HG03439 (cell line): ENCODE measurements around the gene ELL.

Experiments
- ATAC-seq: cut with Tn5 transposase; IDR thresholded peaks from one replicate; pipeline ENCODE4 v1.9.1; 2021; ENCODE audit warnings: mild to moderate bottlenecking, moderate library complexity; ENCODE audit not compliant: unreplicated experiment

ELL gene

DNA sequence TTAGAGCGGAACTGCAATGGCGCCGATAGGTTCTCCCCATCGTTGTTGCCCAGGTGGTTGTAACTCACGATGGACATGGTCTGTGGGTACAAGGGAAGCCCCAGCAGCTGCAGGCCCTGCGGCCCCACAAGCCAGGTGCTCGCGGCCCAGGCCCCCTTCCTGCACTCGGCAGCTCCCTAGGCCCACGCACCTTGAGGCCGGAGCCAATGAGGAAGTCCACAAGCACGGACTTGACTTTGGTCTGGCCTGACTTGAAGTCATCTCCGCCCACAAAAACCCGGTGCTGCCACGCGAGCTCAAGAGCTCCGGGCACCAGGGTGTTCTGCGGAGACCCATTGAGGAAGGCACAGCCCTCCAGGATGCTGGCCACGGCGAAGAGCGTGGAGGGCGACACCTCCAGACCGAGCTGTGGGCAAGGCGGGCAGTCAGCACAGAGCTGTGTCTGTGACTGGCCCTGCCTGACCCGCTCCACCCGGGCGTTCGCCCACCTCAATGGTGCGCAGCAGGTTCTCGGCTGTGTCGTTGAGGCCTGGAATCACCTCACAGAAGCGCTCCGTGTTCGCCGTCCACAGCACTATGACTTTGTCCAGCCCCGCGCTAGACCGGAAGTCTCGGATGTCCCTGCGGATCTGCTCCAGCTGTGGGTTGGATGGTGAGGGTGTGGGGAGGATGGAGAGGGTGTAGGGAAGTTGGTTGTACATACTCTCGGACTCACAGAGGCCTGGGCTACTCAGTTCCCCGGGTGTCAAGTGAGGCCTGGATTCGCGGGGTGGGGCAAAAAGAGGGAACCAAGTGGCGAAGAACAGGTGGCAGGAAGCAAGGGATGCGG is 85.8 kb downstream of the ELL start:
- no peak for ATAC-seq

DNA sequence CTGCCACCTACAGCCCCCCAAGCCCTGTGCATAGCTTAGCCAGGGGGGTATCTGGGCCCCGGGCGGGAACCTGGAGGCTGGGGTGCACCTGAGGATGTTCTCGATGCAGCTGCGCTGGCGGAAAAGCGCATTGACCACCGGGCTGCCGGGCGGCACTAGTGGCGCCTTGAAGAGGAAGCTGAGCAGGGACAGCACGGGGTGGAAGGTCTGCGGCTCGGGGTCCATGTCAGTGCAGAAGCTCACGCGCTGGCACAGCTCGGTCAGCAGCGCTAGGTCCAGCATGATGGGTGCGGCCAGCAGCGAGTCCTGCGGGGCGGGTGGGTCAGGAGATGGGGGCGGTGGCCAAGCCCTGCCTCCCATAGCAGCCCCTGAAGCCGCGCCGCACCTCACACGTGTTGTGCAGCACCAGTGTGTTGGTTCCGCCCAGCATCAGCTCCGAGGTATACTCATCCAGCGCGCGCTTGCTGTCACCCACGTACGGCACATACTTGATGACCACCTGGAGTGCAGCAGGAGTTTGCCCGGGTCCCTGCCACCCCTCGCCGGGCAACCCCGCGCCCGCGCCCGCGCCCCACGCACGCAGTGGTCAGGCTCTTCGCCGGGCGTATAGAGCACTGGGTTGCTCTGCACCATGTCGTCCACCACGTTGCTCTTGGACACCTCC is 86.6 kb downstream of the ELL start:
- no peak for ATAC-seq

DNA sequence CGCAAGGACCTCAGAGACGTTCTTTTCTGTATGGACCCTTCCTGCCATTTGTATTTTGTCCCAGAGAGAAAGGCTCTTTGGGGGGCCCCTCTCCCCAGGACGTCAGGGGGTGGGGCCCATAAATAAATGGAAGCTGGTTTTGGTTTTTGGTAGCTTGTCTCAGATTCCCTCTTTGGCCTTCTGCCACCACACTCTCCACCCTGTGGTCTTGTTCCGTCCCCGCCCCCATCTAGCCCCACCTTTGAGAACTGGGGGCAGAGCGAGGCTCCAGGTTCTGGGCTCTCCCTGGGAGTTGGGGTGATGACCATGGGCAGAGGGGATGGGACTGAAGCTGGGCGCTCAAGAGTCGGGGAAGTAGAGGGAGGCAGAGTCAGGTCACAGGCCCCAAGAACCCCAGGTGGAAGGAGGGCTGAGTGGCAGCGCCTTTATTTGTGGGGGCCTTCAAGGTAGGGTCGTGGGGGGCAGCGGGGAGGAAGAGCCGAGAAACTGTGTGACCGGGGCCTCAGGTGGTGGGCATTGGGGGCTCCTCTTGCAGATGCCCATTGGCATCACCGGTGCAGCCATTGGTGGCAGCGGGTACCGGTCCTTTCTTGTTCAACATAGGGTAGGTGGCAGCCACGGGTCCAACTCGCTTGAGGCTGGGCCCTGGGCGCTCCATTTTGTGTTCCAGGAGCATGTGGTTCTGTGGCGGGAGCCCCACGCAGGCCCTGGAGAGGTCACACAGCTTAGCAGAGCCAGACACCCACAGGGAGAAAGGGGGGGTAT is 87.3 kb downstream of the ELL start:
- no peak for ATAC-seq

DNA sequence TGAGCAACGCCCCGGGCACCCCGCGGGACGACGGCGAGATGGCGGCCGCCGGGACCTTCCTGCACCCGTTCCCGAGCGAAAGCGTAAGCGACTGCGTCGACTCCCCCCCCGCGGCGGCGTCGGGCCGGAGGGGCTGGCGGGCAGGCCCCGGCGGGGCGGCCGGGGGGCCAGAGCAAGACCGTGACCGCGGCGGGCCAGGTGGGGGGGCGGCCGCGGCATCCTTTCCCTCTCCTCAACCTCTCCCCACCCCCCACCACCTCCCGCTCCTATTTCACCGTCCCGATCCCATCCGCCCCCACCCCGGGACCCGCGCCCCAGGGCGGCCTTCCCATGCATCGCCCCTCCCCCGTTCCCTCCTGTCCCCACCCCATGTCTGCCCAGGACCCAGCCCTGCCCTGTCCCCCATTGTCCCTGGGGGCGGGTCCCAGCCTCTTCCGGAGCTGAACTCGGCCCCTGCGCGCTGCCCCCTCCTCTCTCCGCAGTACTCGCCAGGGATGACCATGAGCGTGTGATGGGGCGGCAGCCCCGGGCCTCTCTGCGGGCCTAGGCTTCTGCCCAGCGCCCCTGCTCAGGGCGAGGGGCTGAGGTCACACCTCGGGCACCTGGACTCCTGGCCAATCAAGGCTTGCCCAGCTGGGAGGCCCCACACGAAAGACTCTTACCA is 88.0 kb downstream of the ELL start:
- ATAC-seq, result no peak

DNA sequence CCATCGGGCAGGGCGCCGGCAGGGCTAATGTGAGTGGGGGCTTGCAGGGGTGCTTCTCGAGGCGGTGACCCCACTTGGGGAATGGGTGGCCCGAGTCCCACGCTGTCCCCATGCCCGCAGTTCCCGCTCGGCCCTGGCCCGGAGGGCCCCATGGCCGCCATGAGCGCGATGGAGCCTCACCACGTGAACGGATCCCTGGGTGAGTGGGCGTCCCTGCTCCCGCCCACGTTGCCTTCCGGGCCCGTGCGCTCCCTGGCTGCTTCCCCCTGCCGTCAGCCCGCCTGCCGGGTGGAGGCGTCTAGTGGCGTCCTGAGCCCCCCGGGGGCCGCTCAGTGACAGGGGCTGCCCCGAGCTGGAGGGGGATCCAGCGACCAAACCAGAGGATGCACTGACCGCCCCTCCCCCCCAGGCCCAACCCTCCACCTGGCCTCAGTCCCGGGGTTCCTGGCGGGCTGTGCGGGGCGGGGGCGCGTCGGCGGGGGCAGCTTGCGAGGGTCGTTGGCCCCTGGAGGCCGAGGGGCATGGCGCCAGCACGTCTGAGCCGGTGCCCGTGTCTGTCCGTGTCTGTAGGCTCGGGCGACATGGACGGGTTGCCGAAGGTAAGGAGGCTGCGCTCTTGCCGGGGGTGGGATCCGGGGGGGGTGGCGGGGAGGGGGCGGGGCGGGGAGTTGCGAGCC is 88.7 kb downstream of the ELL start:
- no peak for ATAC-seq

DNA sequence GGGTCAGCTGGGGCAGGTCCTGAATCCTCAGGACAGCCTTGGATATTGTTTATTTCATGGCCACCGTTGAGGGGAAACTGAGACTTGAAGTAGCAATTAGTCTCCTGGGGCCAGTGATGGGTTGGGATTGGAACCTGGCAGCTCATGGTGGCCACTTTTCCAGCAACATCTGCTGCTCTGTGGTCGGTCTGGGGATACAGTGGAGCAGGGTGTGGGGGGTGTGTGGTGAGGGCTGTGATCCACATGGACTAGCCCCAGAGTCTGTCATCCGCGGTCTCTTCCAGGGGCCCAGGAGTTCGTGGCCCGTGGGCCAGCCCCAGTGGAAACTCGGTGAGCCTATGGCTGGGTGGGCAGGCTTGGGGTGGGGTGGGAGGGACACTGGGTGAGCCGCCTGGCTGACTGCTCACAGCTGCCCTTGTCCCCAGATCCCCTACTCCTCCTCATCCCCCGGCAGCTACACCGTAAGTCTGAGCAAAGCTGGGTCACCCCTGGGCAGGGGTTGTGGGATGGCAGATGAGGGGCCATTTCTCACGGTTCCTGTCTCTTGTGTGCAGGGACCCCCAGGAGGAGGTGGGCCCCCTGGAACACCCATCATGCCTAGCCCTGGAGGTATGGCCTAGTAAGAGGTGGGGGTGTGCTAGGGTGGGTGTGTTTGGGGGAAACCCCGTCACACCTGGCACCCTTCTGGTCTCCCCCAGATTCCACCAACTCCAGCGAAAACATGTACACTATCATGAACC is 89.4 kb downstream of the ELL start:
- no peak for ATAC-seq

DNA sequence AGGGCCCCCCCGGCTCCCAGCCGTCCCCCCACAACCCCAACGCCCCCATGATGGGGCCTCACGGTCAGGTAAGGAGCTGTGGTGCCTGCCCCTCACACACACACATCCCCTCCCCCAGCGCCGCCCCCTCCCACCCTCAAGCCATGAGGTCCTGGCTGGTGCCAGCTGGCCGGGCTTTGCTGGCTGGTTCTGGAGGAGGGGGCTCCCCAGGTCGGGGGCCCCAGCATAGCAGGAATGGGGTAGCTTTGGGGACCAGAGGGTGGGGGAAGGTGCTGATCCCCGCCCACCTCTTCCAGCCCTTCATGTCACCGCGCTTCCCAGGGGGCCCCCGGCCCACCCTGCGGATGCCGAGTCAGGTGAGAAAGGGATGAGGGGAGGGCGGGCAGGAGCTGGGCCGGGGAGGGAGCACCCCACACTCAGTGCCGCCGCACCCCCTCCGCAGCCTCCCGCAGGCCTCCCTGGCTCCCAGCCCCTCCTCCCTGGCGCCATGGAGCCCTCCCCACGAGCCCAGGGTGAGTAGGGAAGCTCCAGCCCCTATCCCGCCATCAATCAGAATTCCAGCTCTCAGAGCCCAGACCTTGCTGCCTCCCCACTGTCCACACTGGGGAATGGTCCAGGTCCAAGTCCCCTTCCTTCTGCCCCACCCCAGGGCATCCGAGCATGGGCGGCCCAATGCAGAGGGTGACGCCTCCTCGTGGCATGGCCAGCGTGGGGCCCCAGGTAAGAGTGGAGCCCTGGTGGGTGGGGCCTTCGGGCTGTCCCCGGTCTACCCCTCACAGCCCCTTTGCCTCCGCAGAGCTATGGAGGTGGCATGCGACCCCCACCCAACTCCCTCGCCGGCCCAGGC is 90.3 kb downstream of the ELL start:
- ATAC-seq, result no peak

DNA sequence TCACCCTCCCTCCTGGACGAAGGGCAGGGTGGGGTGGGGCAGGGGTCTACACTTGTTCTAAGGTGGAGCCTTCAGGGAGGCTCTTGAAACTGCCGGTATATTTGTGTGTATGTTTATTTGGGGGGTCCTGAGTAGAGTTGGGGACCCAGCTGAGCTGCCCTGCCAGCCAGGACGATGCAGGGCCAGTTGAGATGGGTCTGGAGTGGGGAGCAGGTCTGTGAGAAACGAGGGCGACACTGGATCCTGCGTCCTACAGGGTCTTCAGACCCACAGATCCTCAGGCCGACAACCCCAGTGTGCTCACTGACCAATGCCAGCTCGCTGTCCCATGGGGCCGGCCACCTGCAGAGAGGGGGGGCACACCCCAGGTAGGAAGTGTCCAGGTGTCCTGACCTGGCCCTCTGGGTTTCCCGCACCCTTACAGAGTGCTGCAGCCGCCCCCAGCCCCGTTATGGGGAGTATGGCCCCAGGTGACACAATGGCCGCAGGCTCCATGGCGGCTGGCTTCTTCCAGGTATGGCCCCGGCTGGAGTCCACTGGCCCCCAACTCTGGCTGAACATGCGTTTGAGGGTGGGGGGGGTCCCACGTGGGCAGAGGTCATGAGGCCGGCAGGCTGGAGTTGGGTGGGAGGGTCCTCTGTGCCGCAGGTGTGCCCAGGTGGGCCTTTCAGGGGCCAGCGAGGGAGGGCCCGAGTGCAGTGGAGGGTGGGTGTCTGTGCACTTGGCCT is 91.3 kb downstream of the ELL start:
- ATAC-seq, result no peak

DNA sequence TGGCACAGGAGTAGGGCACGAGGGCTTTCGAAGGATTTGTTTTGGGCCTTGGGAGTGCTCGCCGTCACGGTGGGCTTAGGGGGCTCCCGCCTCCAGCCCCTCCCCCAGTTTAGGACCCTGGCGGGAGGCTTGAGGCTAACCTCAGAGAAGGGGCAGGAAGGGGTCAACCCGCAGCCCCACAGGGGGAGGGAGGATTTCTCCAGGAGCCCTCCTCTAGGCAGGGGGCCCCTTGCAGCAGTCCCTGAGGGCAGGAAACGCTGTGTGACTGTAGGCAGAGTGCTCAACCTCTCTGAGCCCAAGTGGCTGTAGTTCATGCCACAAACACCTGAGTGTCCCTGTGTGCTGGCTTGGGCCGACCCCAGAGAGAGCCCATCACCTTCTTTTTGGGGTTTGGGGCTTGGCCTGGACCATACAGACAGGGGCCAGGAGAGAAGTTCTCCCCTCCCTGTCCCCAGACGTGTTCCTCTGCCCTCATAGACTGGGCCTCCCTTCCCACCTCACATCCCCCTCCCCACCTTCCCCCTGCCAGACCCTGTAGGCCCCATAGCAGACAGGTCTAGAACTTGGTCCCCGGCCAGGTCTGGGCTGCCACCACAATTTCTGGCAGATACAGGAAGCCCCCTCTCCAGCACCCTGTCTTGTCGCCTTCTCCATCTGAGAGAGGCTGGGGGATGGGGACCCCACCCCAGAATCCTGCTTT is 92.0 kb downstream of the ELL start:
- no peak for ATAC-seq

DNA sequence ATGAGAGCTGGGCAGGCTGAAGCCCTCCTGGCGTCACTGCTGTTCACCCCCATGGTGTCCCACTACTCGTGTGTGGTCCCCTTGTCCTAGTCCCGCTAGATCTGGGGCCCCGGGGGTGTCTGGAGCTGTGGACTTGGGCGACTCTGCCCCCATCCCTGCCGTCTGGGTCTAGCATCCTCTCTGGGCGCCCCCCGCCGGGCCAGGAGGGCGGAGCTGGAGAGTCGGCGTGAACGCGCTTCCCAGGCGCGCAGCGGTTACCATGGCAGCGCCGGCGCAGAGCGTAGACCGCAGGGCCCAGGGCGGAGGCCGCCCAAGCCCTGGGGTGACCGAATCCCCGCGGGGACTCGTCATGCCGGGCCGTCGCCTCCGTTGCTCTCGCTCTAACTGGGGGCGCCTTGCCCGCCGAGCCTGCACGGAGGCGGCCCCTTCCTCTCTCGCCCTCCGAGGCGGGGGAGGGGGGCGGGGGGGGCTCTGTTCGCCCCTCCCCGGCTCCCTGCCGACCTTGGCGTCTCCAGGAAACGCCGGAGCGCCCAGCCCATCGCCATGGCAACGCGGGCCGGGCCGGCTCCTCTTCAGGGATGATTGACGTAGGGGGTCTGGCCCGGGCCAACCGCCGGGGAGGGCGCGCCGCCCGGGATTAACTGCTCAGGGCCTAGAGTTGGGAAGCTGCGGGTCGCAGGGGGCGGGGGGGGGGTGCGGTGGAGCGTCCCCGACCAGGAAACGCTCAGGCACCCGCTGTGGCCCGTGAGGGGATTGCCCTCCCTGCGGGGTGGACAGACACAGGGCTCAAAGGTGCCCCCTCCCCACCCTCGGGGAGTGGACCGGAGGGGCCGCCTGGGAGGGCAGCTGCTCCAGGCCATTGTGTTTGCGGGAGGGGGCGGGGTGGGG is 92.8 kb downstream of the ELL start:
- peak; percentile 39 for ATAC-seq

DNA sequence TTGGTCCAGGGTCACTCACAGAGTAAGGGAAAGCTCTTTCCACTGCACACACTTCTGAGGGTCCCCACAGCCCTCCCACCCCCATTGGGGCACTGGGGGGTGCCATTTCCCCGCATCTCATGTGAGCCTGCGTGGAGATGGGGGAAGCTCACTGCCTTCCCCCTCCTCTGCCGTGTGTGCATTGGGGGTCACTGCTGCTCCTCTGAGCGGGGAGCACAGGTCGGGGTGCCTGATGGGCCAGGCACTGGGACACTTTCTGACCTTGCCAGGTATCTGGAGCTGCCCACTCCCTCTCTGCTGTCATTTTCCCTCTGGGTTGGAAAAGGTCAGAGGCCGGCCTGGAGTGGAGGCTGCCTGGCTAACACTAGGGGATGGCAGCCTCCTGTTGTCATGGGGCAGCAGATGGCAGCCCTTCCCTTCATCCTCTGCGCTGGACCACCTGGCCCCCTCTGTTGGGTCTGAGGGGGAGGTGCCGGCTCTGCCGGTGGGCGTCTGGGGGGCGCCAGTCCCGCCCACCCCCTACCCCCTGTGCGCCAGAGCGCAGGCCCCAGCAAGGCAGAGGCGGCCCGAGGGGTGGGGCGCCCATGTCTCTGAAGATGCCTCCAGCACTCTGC is 93.6 kb downstream of the ELL start:
- no peak for ATAC-seq

DNA sequence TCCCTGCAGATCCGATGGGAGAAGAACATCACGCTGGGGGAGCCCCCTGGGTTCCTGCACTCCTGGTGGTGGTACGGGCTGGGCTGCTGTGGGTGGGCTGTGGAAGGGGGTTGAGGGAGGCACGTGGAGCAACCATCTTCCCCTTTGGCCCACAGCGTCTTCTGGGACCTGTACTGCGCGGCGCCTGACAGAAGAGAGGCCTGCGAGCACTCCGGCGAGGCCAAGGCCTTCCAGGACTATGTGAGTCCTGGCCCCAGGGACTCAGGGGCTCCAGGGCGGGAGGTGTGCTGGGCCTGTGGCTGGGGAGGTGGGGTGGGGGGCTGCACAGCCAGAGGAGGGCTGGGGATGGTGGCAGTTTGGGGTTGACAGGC is 94.1 kb downstream of the ELL start:
- ATAC-seq, result no peak

DNA sequence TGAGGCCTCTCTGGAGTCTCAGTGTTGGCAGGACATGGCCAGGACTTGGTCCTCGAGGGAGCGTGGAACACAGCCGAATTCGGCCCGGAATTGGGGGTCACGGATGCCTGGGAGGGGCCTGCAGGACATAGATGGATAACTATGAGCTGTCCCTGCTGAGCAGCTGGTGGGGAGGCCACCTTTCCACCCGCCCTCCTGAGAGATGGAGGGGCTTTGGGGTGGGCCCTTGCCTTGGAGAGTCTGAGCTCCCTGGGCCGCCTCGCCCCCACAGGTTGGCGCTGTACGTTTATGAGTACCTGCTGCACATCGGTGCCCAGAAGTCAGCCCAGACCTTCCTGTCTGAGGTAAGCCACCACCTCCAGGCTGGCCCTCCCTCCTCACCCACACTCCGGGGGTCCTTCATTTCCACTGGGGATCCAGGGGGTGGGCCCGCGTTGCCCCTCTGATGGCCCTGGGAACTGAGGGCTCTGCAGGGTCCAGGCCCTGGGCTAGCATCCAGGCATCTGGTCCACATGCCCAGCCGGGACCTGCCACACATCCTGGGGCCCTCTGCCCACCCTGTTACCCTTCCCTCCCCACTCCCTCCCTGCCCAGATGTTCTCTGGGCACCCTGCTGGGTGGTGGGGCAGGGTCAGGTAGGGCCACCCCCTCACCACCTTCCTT is 94.7 kb downstream of the ELL start:
- ATAC-seq, result no peak

DNA sequence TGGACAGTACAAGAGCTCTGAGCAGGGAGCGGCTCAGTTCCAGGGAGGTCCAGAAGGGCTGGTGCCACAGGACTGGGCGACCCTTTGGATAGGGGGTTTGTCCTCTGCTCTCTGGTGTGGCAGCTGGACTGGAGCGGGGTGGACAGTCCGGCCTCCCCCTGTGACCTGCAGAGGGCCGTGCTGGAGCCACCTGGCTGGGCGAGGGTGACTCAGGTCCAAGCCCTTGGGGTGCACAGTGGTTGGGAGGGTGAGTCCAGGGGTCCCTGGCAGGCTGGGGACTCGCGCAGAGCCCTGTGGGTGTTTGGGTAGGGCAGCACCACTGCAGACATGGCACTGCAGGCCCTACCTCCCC is 95.5 kb downstream of the ELL start:
- ATAC-seq, result no peak

DNA sequence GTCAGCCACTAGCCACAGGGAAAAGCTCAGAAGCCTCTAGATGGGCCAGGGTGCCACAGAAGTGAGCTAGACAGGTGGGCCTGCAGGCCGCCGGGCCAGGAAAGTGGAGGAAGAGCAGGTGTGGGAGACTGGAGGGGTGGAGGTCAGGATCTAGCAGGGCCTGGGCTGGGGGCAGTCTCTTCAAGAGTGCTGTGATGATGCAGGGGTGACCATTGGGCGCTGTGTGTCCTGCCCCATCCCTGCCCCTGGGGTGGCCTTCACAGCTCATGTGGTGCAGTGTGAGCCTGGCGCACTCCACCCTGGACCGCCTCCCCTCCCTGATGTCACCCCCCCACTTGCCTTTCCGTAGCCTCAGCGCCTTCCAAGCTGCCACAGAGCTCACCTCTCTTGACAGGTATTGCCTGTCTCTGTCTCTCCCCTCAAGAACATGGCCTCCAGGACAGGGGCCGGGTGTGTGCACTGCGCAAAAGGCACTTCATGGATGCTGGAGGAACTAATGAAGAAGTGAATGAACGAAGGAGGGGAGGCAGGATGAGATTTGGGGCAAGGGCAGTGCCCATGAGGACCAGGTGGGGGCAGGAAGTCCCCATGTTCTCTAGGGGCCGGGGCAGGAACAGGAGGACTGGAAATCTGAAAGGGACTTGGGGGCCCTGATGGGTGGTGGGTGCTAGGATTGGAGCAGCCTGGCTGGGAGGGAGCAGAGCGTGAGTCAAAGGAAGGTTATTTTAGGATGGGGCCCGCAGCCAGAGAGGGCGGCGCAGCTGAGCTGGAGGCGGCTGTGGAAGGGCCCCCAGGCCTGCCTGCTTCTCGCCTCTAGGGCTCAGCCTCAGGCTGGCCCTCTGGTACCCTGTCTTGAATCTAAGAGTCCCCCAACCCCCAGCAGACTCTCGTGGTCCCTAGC is 96.1 kb downstream of the ELL start:
- ATAC-seq, result no peak
